Stimulated activated CD8-positive, alpha-beta memory T cell treated with anti-CD3 and anti-CD28 coated beads, Interleukin-4, amount 100 ng/mL, for 4 hours (primary cell): ENCODE results near the gene GHSR.
A peak's percentile ranks its signal among the peaks of the same experiment; 100 is the strongest.

Source experiments
- DNase-seq, 2 donors: peaks; one replicate each; pipeline ENCODE4 v3.0.0-alpha.2; 2020; ENCODE audit warnings: low read depth in 2 of 2, low spot score in 1 of 2

GHSR gene

GRCh38 chr3:172447611-172448579 lies at the start of gene GHSR:
TSS of gene GHSR (minus strand) at chr3:172448456. CDS start at chr3:172448413, 43 bp downstream.
- DNase-seq = no peak

GRCh38 chr3:172490198-172490669 lies 42.0 kb upstream of the GHSR start:
- peak; percentile 36 to 72 for DNase-seq

GRCh38 chr3:172478116-172478515 lies 29.9 kb upstream of the GHSR start:
- no peak for DNase-seq

GRCh38 chr3:172476347-172476746 lies 28.1 kb upstream of the GHSR start:
- no peak for DNase-seq

GRCh38 chr3:172475703-172476102 lies 27.4 kb upstream of the GHSR start:
- no peak for DNase-seq

GRCh38 chr3:172471903-172472302 lies 23.6 kb upstream of the GHSR start:
- DNase-seq = no peak

- no peak for DNase-seq
Observed at GRCh38 chr3:172470588-172470987, 22.3 kb upstream of the GHSR start.

GRCh38 chr3:172467170-172467824 lies 19.0 kb upstream of the GHSR start:
- DNase-seq = no peak

GRCh38 chr3:172466553-172467130 lies 18.4 kb upstream of the GHSR start:
- DNase-seq = no peak

- DNase-seq = no peak
Observed at GRCh38 chr3:172465281-172465680, 17.0 kb upstream of the GHSR start.

- DNase-seq = no peak
Observed at GRCh38 chr3:172464306-172464705, 16.1 kb upstream of the GHSR start.

GRCh38 chr3:172461530-172462138 lies 13.4 kb upstream of the GHSR start:
- no peak for DNase-seq

GRCh38 chr3:172456404-172456803 lies 8.1 kb upstream of the GHSR start:
- DNase-seq = no peak

GRCh38 chr3:172454180-172454579 lies 5.9 kb upstream of the GHSR start:
- DNase-seq = no peak

- DNase-seq = no peak
Observed at GRCh38 chr3:172449466-172450149, 1.4 kb upstream of the GHSR start.

- no peak for DNase-seq
Observed at GRCh38 chr3:172448661-172449465, 607 bp upstream of the GHSR start.

- no peak for DNase-seq
Observed at GRCh38 chr3:172446198-172446597, 2.1 kb downstream of the GHSR start.

- no peak for DNase-seq
Observed at GRCh38 chr3:172444821-172445220, 3.4 kb downstream of the GHSR start.

GRCh38 chr3:172442606-172443005 lies 5.7 kb downstream of the GHSR start:
- DNase-seq = no peak

- DNase-seq = no peak
Observed at GRCh38 chr3:172441581-172441980, 6.7 kb downstream of the GHSR start.
